HEK293 (cell line): ENCODE results near the gene GEMIN7.
A peak's percentile ranks its signal among the peaks of the same experiment; 100 is the strongest.

Experiments used
- HOXD13 ChIP-seq: sonication (generic); formaldehyde crosslinking; IDR thresholded peaks from 2 replicates; pipeline ENCODE4 v1.8.0; 2022; ENCODE audit warnings: missing genetic modification reagents, borderline replicate concordance
- ZBTB20 ChIP-seq: fragments of 450-650 bp; formaldehyde crosslinking; IDR thresholded peaks from 2 replicates; pipeline ENCODE4 v1.5.1; 2016; ENCODE audit warnings: missing biosample characterization, missing genetic modification characterization
- ZNF133 ChIP-seq: fragments of 450-650 bp; formaldehyde crosslinking; IDR thresholded peaks from 2 replicates; pipeline ENCODE4 v1.5.1; 2016; ENCODE audit warnings: missing biosample characterization, missing genetic modification characterization
- ZNF157 ChIP-seq: fragments of 450-650 bp; formaldehyde crosslinking; IDR thresholded peaks from 2 replicates; pipeline ENCODE4 v1.5.1; 2016; ENCODE audit warnings: missing biosample characterization, missing genetic modification characterization
- ZNF211 ChIP-seq: fragments of 450-650 bp; formaldehyde crosslinking; IDR thresholded peaks from 2 replicates; pipeline ENCODE4 v1.5.1; 2016; ENCODE audit warnings: low read depth, missing biosample characterization, missing genetic modification characterization
- ZNF214 ChIP-seq: fragments of 450-650 bp; formaldehyde crosslinking; IDR thresholded peaks from 2 replicates; pipeline ENCODE4 v1.5.1; 2017; ENCODE audit warnings: missing biosample characterization, mild to moderate bottlenecking, missing genetic modification characterization, borderline replicate concordance
- ZNF274 ChIP-seq, 2 experiments: fragments of 200-500 bp in 1 of 2; fragments of 450-650 bp in 1 of 2; sonication (Bioruptor generic) in 1 of 2; formaldehyde crosslinking in 1 of 2; IDR thresholded peaks; 2 replicates each; pipeline versions ENCODE4 v1.5.1 to v1.6.1; 2014 to 2016; ENCODE audit warnings: borderline replicate concordance in 1 of 2, inconsistent platforms in 1 of 2, low read length in 1 of 2, missing biosample characterization in 1 of 2, missing genetic modification characterization in 1 of 2
- ZNF473 ChIP-seq: fragments of 450-650 bp; formaldehyde crosslinking; IDR thresholded peaks from 2 replicates; pipeline ENCODE4 v1.5.1; 2017; ENCODE audit warnings: missing biosample characterization, missing genetic modification characterization
- ZNF530 ChIP-seq: fragments of 450-650 bp; formaldehyde crosslinking; IDR thresholded peaks from 2 replicates; pipeline ENCODE4 v1.5.1; 2016; ENCODE audit warnings: low read depth, missing biosample characterization, missing genetic modification characterization
- ZNF621 ChIP-seq: fragments of 450-650 bp; formaldehyde crosslinking; IDR thresholded peaks from 2 replicates; pipeline ENCODE4 v1.5.1; 2017; ENCODE audit warnings: missing biosample characterization, missing genetic modification characterization
- ZNF670 ChIP-seq: fragments of 450-650 bp; formaldehyde crosslinking; IDR thresholded peaks from 2 replicates; pipeline ENCODE4 v1.5.1; 2016; ENCODE audit warnings: missing biosample characterization, missing genetic modification characterization, low read depth
- ZNF76 ChIP-seq: fragments of 450-650 bp; formaldehyde crosslinking; IDR thresholded peaks from 2 replicates; pipeline ENCODE4; 2016; ENCODE audit warnings: low read depth, missing biosample characterization, missing genetic modification characterization, borderline replicate concordance
- ZNF785 ChIP-seq: fragments of 450-650 bp; formaldehyde crosslinking; IDR thresholded peaks from 2 replicates; pipeline ENCODE4 v1.5.1; 2016; ENCODE audit warnings: missing biosample characterization, missing genetic modification characterization
- ZNF843 ChIP-seq: fragments of 450-650 bp; formaldehyde crosslinking; IDR thresholded peaks from 2 replicates; pipeline ENCODE4 v1.5.1; 2016; ENCODE audit warnings: missing biosample characterization, missing genetic modification characterization
- TF ChIP-seq, protein P1 (sequence below): fragments of 450-650 bp; formaldehyde crosslinking; IDR thresholded peaks from 2 replicates; pipeline ENCODE4 v1.5.1; 2016; ENCODE audit warnings: missing biosample characterization, missing genetic modification characterization
- TF ChIP-seq, protein P2 (sequence below): fragments of 450-650 bp; formaldehyde crosslinking; IDR thresholded peaks from 2 replicates; pipeline ENCODE4 v1.5.1; 2016; ENCODE audit warnings: missing biosample characterization, missing genetic modification characterization, low read depth
- TF ChIP-seq, protein P3 (sequence below): fragments of 450-650 bp; formaldehyde crosslinking; conservative IDR thresholded peaks from 2 replicates; pipeline ENCODE4 v1.5.1; 2016; ENCODE audit warnings: low read depth, missing biosample characterization, missing genetic modification characterization
- TF ChIP-seq, protein P4 (sequence below): fragments of 450-650 bp; formaldehyde crosslinking; IDR thresholded peaks from 2 replicates; pipeline ENCODE4 v1.5.1; 2017; ENCODE audit warnings: missing biosample characterization, missing genetic modification characterization
- TF ChIP-seq, protein P5 (sequence below): fragments of 450-650 bp; formaldehyde crosslinking; IDR thresholded peaks from 2 replicates; pipeline ENCODE4 v1.5.1; 2016; ENCODE audit warnings: missing biosample characterization, missing genetic modification characterization

Gene GEMIN7

DNA sequence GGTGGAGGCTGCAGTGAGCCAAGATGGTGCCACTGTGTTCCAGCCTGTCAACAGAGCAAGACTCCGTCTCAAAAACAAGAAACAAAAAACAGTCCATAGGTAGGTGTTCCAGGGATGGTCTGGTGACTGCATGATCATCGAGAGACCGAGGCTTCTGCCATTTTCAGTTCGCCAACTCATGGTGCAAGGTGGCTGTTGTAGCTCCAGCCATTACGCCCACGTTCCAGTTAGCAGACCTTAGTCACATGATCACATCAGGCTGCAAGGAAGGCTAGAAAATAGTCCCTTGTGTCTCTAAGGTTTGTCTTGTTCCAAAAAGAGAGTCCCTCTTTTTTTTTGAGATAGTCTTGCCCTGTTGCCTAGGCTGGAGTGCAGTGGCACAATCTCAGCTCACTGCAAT is 43.3 kb upstream of the GEMIN7 start (continued):
- TF ChIP-seq, protein P1, sequence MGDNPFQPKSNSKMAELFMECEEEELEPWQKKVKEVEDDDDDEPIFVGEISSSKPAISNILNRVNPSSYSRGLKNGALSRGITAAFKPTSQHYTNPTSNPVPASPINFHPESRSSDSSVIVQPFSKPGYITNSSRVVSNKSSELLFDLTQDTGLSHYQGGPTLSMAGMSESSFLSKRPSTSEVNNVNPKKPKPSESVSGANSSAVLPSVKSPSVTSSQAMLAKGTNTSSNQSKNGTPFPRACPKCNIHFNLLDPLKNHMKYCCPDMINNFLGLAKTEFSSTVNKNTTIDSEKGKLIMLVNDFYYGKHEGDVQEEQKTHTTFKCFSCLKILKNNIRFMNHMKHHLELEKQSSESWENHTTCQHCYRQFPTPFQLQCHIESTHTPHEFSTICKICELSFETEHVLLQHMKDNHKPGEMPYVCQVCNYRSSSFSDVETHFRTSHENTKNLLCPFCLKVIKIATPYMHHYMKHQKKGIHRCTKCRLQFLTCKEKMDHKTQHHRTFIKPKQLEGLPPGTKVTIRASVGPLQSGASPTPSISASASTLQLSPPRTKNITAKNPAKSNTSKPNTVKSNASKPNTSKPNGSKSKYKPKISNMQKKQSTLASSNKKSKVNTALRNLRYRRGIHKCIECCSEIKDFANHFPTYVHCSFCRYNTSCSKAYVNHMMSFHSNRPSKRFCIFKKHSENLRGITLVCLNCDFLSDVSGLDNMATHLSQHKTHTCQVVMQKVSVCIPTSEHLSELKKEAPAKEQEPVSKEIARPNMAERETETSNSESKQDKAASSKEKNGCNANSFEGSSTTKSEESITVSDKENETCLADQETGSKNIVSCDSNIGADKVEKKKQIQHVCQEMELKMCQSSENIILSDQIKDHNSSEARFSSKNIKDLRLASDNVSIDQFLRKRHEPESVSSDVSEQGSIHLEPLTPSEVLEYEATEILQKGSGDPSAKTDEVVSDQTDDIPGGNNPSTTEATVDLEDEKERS (tag by site-specific recombination) = peak; percentile 99
- TF ChIP-seq ZNF157 (tag by site-specific recombination) (no peak), ZNF621 (no peak), HOXD13 (no peak), ZNF133 (tag by site-specific recombination) (no peak), ZNF211 (tag by site-specific recombination) (no peak), ZNF274 (IDR thresholded peaks at IDR 0.05; ENCODE audit: low read length) (no peak), ZNF274 (tag by site-specific recombination; IDR thresholded peaks at IDR 0.05; ENCODE audit: borderline replicate concordance) (no peak), ZNF473 (no peak), ZNF843 (no peak), ZNF530 (tag by site-specific recombination) (no peak), ZNF785 (tag by site-specific recombination) (no peak), ZBTB20 (tag by site-specific recombination) (no peak), ZNF76 (tag by site-specific recombination) (no peak), ZNF214 (tag by site-specific recombination) (no peak), ZNF670 (no peak)
- TF ChIP-seq, protein P2, sequence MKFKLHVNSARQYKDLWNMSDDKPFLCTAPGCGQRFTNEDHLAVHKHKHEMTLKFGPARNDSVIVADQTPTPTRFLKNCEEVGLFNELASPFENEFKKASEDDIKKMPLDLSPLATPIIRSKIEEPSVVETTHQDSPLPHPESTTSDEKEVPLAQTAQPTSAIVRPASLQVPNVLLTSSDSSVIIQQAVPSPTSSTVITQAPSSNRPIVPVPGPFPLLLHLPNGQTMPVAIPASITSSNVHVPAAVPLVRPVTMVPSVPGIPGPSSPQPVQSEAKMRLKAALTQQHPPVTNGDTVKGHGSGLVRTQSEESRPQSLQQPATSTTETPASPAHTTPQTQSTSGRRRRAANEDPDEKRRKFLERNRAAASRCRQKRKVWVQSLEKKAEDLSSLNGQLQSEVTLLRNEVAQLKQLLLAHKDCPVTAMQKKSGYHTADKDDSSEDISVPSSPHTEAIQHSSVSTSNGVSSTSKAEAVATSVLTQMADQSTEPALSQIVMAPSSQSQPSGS (tag by site-specific recombination) = no peak
- TF ChIP-seq, protein P3, sequence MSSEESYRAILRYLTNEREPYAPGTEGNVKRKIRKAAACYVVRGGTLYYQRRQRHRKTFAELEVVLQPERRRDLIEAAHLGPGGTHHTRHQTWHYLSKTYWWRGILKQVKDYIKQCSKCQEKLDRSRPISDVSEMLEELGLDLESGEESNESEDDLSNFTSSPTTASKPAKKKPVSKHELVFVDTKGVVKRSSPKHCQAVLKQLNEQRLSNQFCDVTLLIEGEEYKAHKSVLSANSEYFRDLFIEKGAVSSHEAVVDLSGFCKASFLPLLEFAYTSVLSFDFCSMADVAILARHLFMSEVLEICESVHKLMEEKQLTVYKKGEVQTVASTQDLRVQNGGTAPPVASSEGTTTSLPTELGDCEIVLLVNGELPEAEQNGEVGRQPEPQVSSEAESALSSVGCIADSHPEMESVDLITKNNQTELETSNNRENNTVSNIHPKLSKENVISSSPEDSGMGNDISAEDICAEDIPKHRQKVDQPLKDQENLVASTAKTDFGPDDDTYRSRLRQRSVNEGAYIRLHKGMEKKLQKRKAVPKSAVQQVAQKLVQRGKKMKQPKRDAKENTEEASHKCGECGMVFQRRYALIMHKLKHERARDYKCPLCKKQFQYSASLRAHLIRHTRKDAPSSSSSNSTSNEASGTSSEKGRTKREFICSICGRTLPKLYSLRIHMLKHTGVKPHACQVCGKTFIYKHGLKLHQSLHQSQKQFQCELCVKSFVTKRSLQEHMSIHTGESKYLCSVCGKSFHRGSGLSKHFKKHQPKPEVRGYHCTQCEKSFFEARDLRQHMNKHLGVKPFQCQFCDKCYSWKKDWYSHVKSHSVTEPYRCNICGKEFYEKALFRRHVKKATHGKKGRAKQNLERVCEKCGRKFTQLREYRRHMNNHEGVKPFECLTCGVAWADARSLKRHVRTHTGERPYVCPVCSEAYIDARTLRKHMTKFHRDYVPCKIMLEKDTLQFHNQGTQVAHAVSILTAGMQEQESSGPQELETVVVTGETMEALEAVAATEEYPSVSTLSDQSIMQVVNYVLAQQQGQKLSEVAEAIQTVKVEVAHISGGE = no peak
- TF ChIP-seq, protein P4, sequence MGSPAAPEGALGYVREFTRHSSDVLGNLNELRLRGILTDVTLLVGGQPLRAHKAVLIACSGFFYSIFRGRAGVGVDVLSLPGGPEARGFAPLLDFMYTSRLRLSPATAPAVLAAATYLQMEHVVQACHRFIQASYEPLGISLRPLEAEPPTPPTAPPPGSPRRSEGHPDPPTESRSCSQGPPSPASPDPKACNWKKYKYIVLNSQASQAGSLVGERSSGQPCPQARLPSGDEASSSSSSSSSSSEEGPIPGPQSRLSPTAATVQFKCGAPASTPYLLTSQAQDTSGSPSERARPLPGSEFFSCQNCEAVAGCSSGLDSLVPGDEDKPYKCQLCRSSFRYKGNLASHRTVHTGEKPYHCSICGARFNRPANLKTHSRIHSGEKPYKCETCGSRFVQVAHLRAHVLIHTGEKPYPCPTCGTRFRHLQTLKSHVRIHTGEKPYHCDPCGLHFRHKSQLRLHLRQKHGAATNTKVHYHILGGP (tag by site-specific recombination) = no peak
- TF ChIP-seq, protein P5, sequence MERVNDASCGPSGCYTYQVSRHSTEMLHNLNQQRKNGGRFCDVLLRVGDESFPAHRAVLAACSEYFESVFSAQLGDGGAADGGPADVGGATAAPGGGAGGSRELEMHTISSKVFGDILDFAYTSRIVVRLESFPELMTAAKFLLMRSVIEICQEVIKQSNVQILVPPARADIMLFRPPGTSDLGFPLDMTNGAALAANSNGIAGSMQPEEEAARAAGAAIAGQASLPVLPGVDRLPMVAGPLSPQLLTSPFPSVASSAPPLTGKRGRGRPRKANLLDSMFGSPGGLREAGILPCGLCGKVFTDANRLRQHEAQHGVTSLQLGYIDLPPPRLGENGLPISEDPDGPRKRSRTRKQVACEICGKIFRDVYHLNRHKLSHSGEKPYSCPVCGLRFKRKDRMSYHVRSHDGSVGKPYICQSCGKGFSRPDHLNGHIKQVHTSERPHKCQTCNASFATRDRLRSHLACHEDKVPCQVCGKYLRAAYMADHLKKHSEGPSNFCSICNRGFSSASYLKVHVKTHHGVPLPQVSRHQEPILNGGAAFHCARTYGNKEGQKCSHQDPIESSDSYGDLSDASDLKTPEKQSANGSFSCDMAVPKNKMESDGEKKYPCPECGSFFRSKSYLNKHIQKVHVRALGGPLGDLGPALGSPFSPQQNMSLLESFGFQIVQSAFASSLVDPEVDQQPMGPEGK (tag by site-specific recombination) = no peak
